NB4 (cell line): ENCODE measurements around the gene RNF169.
"Not testable (repeated sequence)": the region's sequence is repeated elsewhere in the genome, so short reads cannot be mapped to it uniquely, and the experiment has no call there.

Source experiments
- CTCF ChIP-seq: IDR thresholded peaks from one replicate; pipeline ENCODE4 v1.5.1; 2012; ENCODE audit warnings: low read depth, low read length
- MAX ChIP-seq: IDR thresholded peaks from 2 replicates; pipeline ENCODE4 v1.6.1; 2011; ENCODE audit warnings: low read depth, low read length
- MYC ChIP-seq: IDR thresholded peaks from 2 replicates; pipeline ENCODE4 v1.6.1; 2011; ENCODE audit warnings: low read depth, low read length
- POLR2A ChIP-seq: IDR thresholded peaks from 2 replicates; pipeline ENCODE4 v1.6.1; 2011; ENCODE audit warnings: mild to moderate bottlenecking; ENCODE audit not compliant: insufficient read length; ENCODE audit errors: extremely low read depth

DNA sequence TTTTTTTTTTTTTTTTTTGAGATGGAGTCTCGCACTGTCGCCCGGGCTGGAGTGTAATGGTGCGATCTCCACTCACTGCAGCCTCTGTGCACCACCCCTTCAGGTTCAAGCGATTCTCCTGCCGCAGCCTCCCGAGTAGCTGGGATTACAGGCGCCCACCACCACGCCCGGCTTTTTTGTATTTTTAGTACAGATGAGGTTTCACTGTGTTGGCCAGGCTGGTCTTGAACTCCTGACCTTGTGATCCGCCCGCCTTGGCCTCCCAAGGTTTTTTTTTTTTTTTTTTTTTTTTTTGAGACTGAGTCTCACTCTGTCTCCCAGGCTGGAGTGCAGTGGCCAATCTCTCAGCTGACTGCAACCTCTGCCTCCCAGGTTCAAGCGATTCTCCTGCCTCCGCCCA, 1.9 kb downstream of the RNF169 start:
- not testable (repeated sequence) for TF ChIP-seq CTCF, POLR2A, MYC, MAX
